WTC11 (cell line): ENCODE results near the gene POLR3B. TPM values are rescaled to one million over a fixed set of nuclear protein-coding genes. Genes with fewer than 3 reads are reported as not detected.
"Not testable (repeated sequence)": the region's sequence is repeated elsewhere in the genome, so short reads cannot be mapped to it uniquely, and the experiment has no call there.

Source experiments
- ATAC-seq: fragments of 200-7000 bp; cut with Tn5 transposase; 2 replicates; pipeline ENCODE4 v1.10.0; 2021; ENCODE audit warnings: mild to moderate bottlenecking, moderate library complexity
- CTCF ChIA-PET: fragments of 300-600 bp; sonication (Branson Sonifier 250); formaldehyde crosslinking; loops from one replicate; lab custom pipeline; 2021; ENCODE audit warnings: antibody characterized with exemption; lab: Charles Lee
- POLR2A ChIA-PET: fragments of 350-600 bp; sonication (Branson Sonifier 250); formaldehyde crosslinking; loops from one replicate; lab custom pipeline; 2021; ENCODE audit warnings: antibody characterized with exemption; lab: Charles Lee
- DNase-seq: peaks from one replicate; pipeline ENCODE4 v3.0.0; 2021; ENCODE audit warnings: low spot score
- H3K27ac Mint-ChIP-seq: 2 replicates; pipeline ENCODE4 v1.8.0; 2021; ENCODE audit warnings: mixed read lengths
- H3K27me3 Mint-ChIP-seq: 2 replicates; pipeline ENCODE4 v1.8.0; 2021; ENCODE audit warnings: low read depth, mild to moderate bottlenecking, moderate library complexity, mixed read lengths
- H3K36me3 Mint-ChIP-seq: 2 replicates; pipeline ENCODE4 v1.8.0; 2021; ENCODE audit warnings: mixed read lengths
- H3K4me1 Mint-ChIP-seq: 2 replicates; pipeline ENCODE4 v1.8.0; 2022; ENCODE audit warnings: mixed read lengths
- H3K4me3 Mint-ChIP-seq: 2 replicates; pipeline ENCODE4 v1.8.0; 2021; ENCODE audit warnings: mild to moderate bottlenecking, moderate library complexity, mixed read lengths
- H3K9me3 Mint-ChIP-seq: 2 replicates; pipeline ENCODE4 v1.8.0; 2021; ENCODE audit warnings: mixed read lengths
- ATF2 ChIP-seq: sonication (generic); formaldehyde crosslinking; IDR thresholded peaks from 2 replicates; pipeline ENCODE4 v1.8.1; 2022; ENCODE audit warnings: low read depth, missing genetic modification reagents, borderline replicate concordance
- CTCF ChIP-seq: fragments of 200-600 bp; IDR thresholded peaks from 2 replicates; pipeline ENCODE4 v1.8.0; 2022; ENCODE audit warnings: antibody characterized with exemption
- E2F5 ChIP-seq: sonication (generic); formaldehyde crosslinking; IDR thresholded peaks from 2 replicates; pipeline ENCODE4 v1.8.1; 2022; ENCODE audit warnings: mild to moderate bottlenecking, moderate library complexity, missing genetic modification reagents
- ETV6 ChIP-seq: sonication (generic); formaldehyde crosslinking; IDR thresholded peaks from 2 replicates; pipeline ENCODE4 v1.8.1; 2022; ENCODE audit warnings: mild to moderate bottlenecking, missing genetic modification reagents
- GRHL2 ChIP-seq: fragments of 250-450 bp; sonication (Bioruptor Pico); IDR thresholded peaks from 2 replicates; pipeline ENCODE4 v1.8.0; 2022; ENCODE audit warnings: mild to moderate bottlenecking, moderate library complexity; ENCODE audit not compliant: insufficient replicate concordance, severe bottlenecking
- SMAD4 ChIP-seq: sonication (generic); formaldehyde crosslinking; IDR thresholded peaks from 2 replicates; pipeline ENCODE4 v1.8.0; 2022; ENCODE audit warnings: mild to moderate bottlenecking, missing genetic modification reagents
- TEAD4 ChIP-seq: sonication (generic); formaldehyde crosslinking; IDR thresholded peaks from 2 replicates; pipeline ENCODE4 v1.8.0; 2022; ENCODE audit warnings: mild to moderate bottlenecking, missing genetic modification reagents
- ZNF425 ChIP-seq: fragments of 250-450 bp; sonication (Bioruptor Pico); conservative IDR thresholded peaks from 2 replicates; pipeline ENCODE4 v1.9.0; 2021; ENCODE audit warnings: mild to moderate bottlenecking
- total RNA-seq: library from RNA; stranded (reverse); gene quantifications from 3 replicates; pipeline ENCODE4 v1.2.3, GENCODE V29; 2021
- TF ChIP-seq, protein P1 (sequence below): sonication (generic); formaldehyde crosslinking; IDR thresholded peaks from 2 replicates; pipeline ENCODE4 v1.8.1; 2022; ENCODE audit warnings: low read depth, mild to moderate bottlenecking, moderate library complexity, missing genetic modification reagents, borderline replicate concordance

POLR3B gene
- total RNA-seq, 1 experiment from 2014 or later: 9.0 TPM

- ATAC-seq (no peak), DNase-seq (no peak)
- no peak for TF ChIP-seq TEAD4
- Mint-ChIP-seq H3K36me3 (peaks cover 3% of the 10 kb centered on the region; the same call in 1 of the 2 replicates), H3K4me3 (no peak overlapping the region), H3K27ac (no peak overlapping the region), H3K27me3 (no peaks in the 10 kb centered on the region), H3K9me3 (no peaks in the 10 kb centered on the region), H3K4me1 (no peaks in the 10 kb centered on the region)
- ChIA-PET CTCF (no interaction called here), POLR2A (no interaction called here)
Observed at GRCh38 chr12:106459534-106459933, 102.0 kb downstream of the POLR3B start.

DNA sequence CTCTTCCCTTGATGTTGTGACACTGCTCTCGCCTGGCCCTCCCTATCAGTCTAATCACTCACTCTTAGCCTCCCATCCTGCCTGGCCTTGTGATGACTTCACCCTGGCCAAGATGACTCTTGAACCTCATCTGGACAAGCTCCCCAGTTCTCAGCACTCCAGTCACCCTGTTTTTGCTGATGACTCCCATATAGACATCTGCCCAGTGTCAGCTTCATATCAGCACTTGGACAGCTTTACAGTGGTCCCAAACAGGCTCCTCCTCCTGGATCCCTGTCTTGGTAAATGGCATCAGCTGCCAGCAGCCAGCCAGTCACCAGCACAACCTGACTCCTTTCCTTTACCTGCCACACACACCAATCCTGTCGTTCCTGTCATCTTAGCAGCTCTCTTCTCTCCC is 104.2 kb downstream of the POLR3B start:
- ATAC-seq: no peak
- Mint-ChIP-seq H3K4me3 (no peak overlapping the region), H3K27me3 (no peaks in the 10 kb centered on the region), H3K9me3 (peaks cover 11% of the 10 kb centered on the region), H3K36me3 (peaks cover 14% of the 10 kb centered on the region), H3K4me1 (no peaks in the 10 kb centered on the region)
- no peak for DNase-seq
- CTCF ChIA-PET: no interaction called here
- TF ChIP-seq SMAD4 (CRISPR knock-in tag) (no peak), CTCF (no peak), ETV6 (CRISPR knock-in tag) (no peak), ZNF425 (CRISPR knock-in tag) (no peak), GRHL2 (CRISPR knock-in tag) (no peak), ATF2 (CRISPR knock-in tag) (no peak), E2F5 (CRISPR knock-in tag) (no peak)
- TF ChIP-seq, protein P1, sequence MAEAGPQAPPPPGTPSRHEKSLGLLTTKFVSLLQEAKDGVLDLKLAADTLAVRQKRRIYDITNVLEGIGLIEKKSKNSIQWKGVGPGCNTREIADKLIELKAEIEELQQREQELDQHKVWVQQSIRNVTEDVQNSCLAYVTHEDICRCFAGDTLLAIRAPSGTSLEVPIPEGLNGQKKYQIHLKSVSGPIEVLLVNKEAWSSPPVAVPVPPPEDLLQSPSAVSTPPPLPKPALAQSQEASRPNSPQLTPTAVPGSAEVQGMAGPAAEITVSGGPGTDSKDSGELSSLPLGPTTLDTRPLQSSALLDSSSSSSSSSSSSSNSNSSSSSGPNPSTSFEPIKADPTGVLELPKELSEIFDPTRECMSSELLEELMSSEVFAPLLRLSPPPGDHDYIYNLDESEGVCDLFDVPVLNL (CRISPR knock-in tag): no peak
- TF ChIP-seq, all 79 proteins: peak for 0
- H3K27ac Mint-ChIP-seq: no peak overlapping the region
- POLR2A ChIA-PET: no interaction called here

- POLR2A ChIA-PET, H3K4me1 Mint-ChIP-seq, CTCF ChIA-PET, H3K4me3 Mint-ChIP-seq, H3K27ac Mint-ChIP-seq, H3K27me3 Mint-ChIP-seq, DNase-seq, ATAC-seq: not testable (repeated sequence)
- Mint-ChIP-seq H3K9me3 (peaks cover 38% of the 10 kb centered on the region), H3K36me3 (peaks cover 39% of the 10 kb centered on the region)
Observed at GRCh38 chr12:106465605-106466004, 108.1 kb downstream of the POLR3B start.

DNA sequence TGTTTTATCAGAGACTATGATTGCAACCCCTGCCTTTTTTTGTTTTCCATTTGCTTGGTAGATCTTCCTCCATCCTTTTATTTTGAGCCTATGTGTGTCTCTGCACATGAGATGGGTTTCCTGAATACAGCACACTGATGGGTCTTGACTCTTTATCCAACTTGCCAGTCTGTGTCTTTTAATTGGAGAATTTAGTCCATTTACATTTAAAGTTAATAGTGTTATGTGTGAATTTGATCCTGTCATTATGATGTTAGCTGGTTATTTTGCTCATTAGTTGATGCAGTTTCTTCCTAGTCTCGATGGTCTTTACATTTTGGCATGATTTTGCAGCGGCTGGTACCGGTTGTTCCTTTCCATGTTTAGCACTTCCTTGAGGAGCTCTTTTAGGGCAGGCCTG is 118.1 kb downstream of the POLR3B start:
- CTCF ChIA-PET, DNase-seq, H3K27ac Mint-ChIP-seq, ATAC-seq, POLR2A ChIA-PET, H3K4me3 Mint-ChIP-seq, H3K27me3 Mint-ChIP-seq: not testable (repeated sequence)
- H3K4me1 Mint-ChIP-seq: peaks cover 12% of the 10 kb centered on the region
- peaks cover 12% of the 10 kb centered on the region for H3K9me3 Mint-ChIP-seq
- H3K36me3 Mint-ChIP-seq: peaks cover 21% of the 10 kb centered on the region
